IMR-90 (cell line): ENCODE measurements around the gene PRKCH. TPM values are rescaled to one million over a fixed set of nuclear protein-coding genes. Genes with fewer than 3 reads are reported as not detected.

ENCODE experiments used
- ATAC-seq: fragments of 200-7000 bp; cut with Tn5 transposase; 2 replicates; pipeline ENCODE4 v1.9.1; 2020; ENCODE audit warnings: low read depth, mild to moderate bottlenecking, moderate library complexity
- BruUV-seq: library from RNA; stranded (reverse); fragments of 400-500 nt; replicated peaks from 2 replicates; lab custom pipeline; 2021; lab: Mats Ljungman, UMichigan
- CTCF ChIA-PET: fragments of 300-600 bp; formaldehyde crosslinking; extraction: SDS; loops from one replicate; lab custom pipeline; 2021; ENCODE audit warnings: antibody characterized with exemption; lab: Yijun Ruan, JAX
- POLR2A ChIA-PET: fragments of 300-600 bp; sonication (Branson Sonifier 250); formaldehyde crosslinking; loops from one replicate; lab custom pipeline; 2022; ENCODE audit warnings: antibody characterized with exemption; ENCODE audit not compliant: unreplicated experiment; lab: Charles Lee
- DNase-seq: peaks from one replicate; pipeline ENCODE4 v3.0.0; 2013
- H2AFZ ChIP-seq: replicated peaks from 2 replicates; pipeline ENCODE3; 2013; ENCODE audit warnings: low read length, mild to moderate bottlenecking; ENCODE audit not compliant: poor library complexity
- H2AK5ac ChIP-seq: 2 replicates; pipeline ENCODE4 v1.6.1; 2013; ENCODE audit warnings: low read depth, low read length, inconsistent platforms
- H2AK9ac ChIP-seq: replicated peaks from 2 replicates; pipeline ENCODE3; 2013; ENCODE audit warnings: mild to moderate bottlenecking, low read depth, low read length, moderate library complexity; ENCODE audit not compliant: poor library complexity
- H2BK120ac ChIP-seq: 2 replicates; pipeline ENCODE4 v1.6.1; 2013; ENCODE audit warnings: low read depth, low read length, inconsistent platforms
- H2BK15ac ChIP-seq: 3 replicates; pipeline ENCODE4 v1.6.1; 2013; ENCODE audit warnings: low read depth, low read length, inconsistent platforms
- H2BK20ac ChIP-seq: 2 replicates; pipeline ENCODE4 v1.6.1; 2013; ENCODE audit warnings: low read depth, mild to moderate bottlenecking, inconsistent platforms, low read length, moderate library complexity
- H2BK5ac ChIP-seq: 2 replicates; pipeline ENCODE4 v1.6.1; 2013; ENCODE audit warnings: mild to moderate bottlenecking, low read depth, low read length, inconsistent platforms; ENCODE audit not compliant: poor library complexity, severe bottlenecking
- H3K14ac ChIP-seq: replicated peaks from 2 replicates; pipeline ENCODE4 v1.6.1; 2013; ENCODE audit warnings: low read depth, low read length, inconsistent platforms
- H3K18ac ChIP-seq: 2 replicates; pipeline ENCODE4 v1.6.1; 2013; ENCODE audit warnings: low read depth, low read length, control low read depth
- H3K23ac ChIP-seq: 2 replicates; pipeline ENCODE4 v1.6.1; 2013; ENCODE audit warnings: low read depth, low read length, inconsistent platforms
- H3K27ac ChIP-seq: 2 replicates; pipeline ENCODE4 v1.5.1; 2013; ENCODE audit warnings: mild to moderate bottlenecking, control low read depth, low read length; ENCODE audit not compliant: insufficient read depth
- H3K27me3 ChIP-seq: 2 replicates; pipeline ENCODE4 v1.6.1; 2013; ENCODE audit warnings: low read length; ENCODE audit not compliant: control insufficient read depth, insufficient read depth
- H3K36me3 ChIP-seq: 2 replicates; pipeline ENCODE4 v1.6.1; 2013; ENCODE audit warnings: low read length, mixed read lengths; ENCODE audit not compliant: control insufficient read depth, insufficient read depth
- H3K4ac ChIP-seq: 2 replicates; pipeline ENCODE4 v1.6.1; 2013; ENCODE audit warnings: low read depth, low read length, inconsistent platforms
- H3K4me1 ChIP-seq: 2 replicates; pipeline ENCODE4 v1.6.1; 2013; ENCODE audit warnings: low read length, mixed read lengths; ENCODE audit not compliant: control insufficient read depth, insufficient read depth
- H3K4me2 ChIP-seq: 2 replicates; pipeline ENCODE4 v1.6.1; 2013; ENCODE audit warnings: low read depth, mild to moderate bottlenecking, control low read depth, low read length, moderate library complexity
- H3K4me3 ChIP-seq: 2 replicates; pipeline ENCODE4 v1.5.1; 2013; ENCODE audit warnings: low read depth, mild to moderate bottlenecking, control low read depth, low read length, moderate library complexity; ENCODE audit not compliant: insufficient read depth
- H3K56ac ChIP-seq: 2 replicates; pipeline ENCODE4 v1.6.1; 2013; ENCODE audit warnings: low read length, inconsistent platforms; ENCODE audit not compliant: insufficient read depth; ENCODE audit errors: extremely low read depth
- H3K79me1 ChIP-seq, 2 experiments: 2 replicates each; pipeline ENCODE4 v1.6.1; 2013; ENCODE audit warnings: low read length in 2 of 2, inconsistent platforms in 1 of 2, low read depth in 1 of 2
- H3K9ac ChIP-seq: 2 replicates; pipeline ENCODE4 v1.6.1; 2013; ENCODE audit warnings: low read depth, low read length, control low read depth
- H3K9me1 ChIP-seq: 2 replicates; pipeline ENCODE4 v1.6.1; 2013; ENCODE audit warnings: low read length, inconsistent platforms; ENCODE audit not compliant: insufficient read depth
- H3K9me3 ChIP-seq: 2 replicates; pipeline ENCODE4 v1.6.1; 2013; ENCODE audit warnings: low read length; ENCODE audit not compliant: control insufficient read depth, insufficient read depth
- H4K20me1 ChIP-seq: 2 replicates; pipeline ENCODE4 v1.6.1; 2013; ENCODE audit warnings: low read length, inconsistent platforms; ENCODE audit not compliant: insufficient read depth
- H4K5ac ChIP-seq: 2 replicates; pipeline ENCODE4 v1.6.1; 2013; ENCODE audit warnings: mild to moderate bottlenecking, low read depth, low read length, control low read depth
- H4K8ac ChIP-seq, 2 experiments: 2 replicates each; pipeline ENCODE4 v1.6.1; 2013; ENCODE audit warnings: low read depth in 2 of 2, low read length in 2 of 2, control low read depth in 1 of 2, inconsistent platforms in 1 of 2
- H4K91ac ChIP-seq: 2 replicates; pipeline ENCODE4 v1.6.1; 2013; ENCODE audit warnings: low read depth, low read length, inconsistent platforms; ENCODE audit not compliant: insufficient read depth
- BHLHE40 ChIP-seq: fragments of 150-350 bp; IDR thresholded peaks from 2 replicates; pipeline ENCODE4 v1.6.1; 2016; ENCODE audit warnings: mild to moderate bottlenecking, low read depth, low read length
- CEBPB ChIP-seq: IDR thresholded peaks from 2 replicates; pipeline ENCODE4 v1.6.1; 2012; ENCODE audit warnings: low read depth, low read length, improper control_type of control experiment
- CHD1 ChIP-seq: IDR thresholded peaks from 2 replicates; pipeline ENCODE4 v1.6.1; 2012; ENCODE audit warnings: low read depth, low read length, improper control_type of control experiment
- ELK1 ChIP-seq: fragments of 150-350 bp; IDR thresholded peaks from 2 replicates; pipeline ENCODE4 v1.6.1; 2016; ENCODE audit warnings: low read depth, mild to moderate bottlenecking, low read length, moderate library complexity, borderline replicate concordance
- FOS ChIP-seq: fragments of 150-350 bp; IDR thresholded peaks from 2 replicates; pipeline ENCODE4 v1.6.1; 2016; ENCODE audit warnings: low read depth, low read length
- MAFK ChIP-seq: IDR thresholded peaks from 2 replicates; pipeline ENCODE4 v1.6.1; 2012; ENCODE audit warnings: low read depth, low read length, improper control_type of control experiment
- MAZ ChIP-seq: IDR thresholded peaks from 2 replicates; pipeline ENCODE4 v1.6.1; 2012; ENCODE audit warnings: low read depth, mild to moderate bottlenecking, low read length, improper control_type of control experiment, moderate library complexity, borderline replicate concordance
- MXI1 ChIP-seq: IDR thresholded peaks from 2 replicates; pipeline ENCODE4 v1.6.1; 2012; ENCODE audit warnings: low read depth, mild to moderate bottlenecking, low read length, moderate library complexity, borderline replicate concordance
- NFE2L2 ChIP-seq: fragments of 150-350 bp; IDR thresholded peaks from 2 replicates; pipeline ENCODE4 v1.6.1; 2016; ENCODE audit warnings: low read depth, mild to moderate bottlenecking, low read length
- POLR2A ChIP-seq: IDR thresholded peaks from 2 replicates; pipeline ENCODE4 v1.6.1; 2012; ENCODE audit warnings: mild to moderate bottlenecking, low read depth, low read length
- RAD21 ChIP-seq: IDR thresholded peaks from 2 replicates; pipeline ENCODE4 v1.6.1; 2012; ENCODE audit warnings: low read length, improper control_type of control experiment
- RCOR1 ChIP-seq: IDR thresholded peaks from 2 replicates; pipeline ENCODE4 v1.6.1; 2012; ENCODE audit warnings: mild to moderate bottlenecking, low read length, improper control_type of control experiment; ENCODE audit not compliant: insufficient replicate concordance
- RFX5 ChIP-seq: IDR thresholded peaks from 2 replicates; pipeline ENCODE4 v1.8.0; 2012; ENCODE audit warnings: low read depth, mild to moderate bottlenecking, low read length, moderate library complexity
- SMC3 ChIP-seq: fragments of 150-350 bp; IDR thresholded peaks from 2 replicates; pipeline ENCODE4 v1.6.1; 2016; ENCODE audit warnings: low read depth, mild to moderate bottlenecking, antibody characterized with exemption, low read length, moderate library complexity
- USF2 ChIP-seq: fragments of 150-350 bp; IDR thresholded peaks from 2 replicates; pipeline ENCODE4 v1.6.1; 2017; ENCODE audit warnings: mild to moderate bottlenecking, antibody characterized with exemption, low read length, low read depth
- WGBS, 2 experiments: methylation state at CpG; one replicate each; pipeline versions ENCODE4 v1.1.5 to v1.1.7; 2013; ENCODE audit warnings: missing lambda C conversion rate in 2 of 2; ENCODE audit not compliant: insufficient read length in 1 of 2; ENCODE audit errors: extremely low coverage in 2 of 2; 5-methylcytosine and 5-hydroxymethylcytosine counted together
- dilution Hi-C: fragments of 300-500 bp; cut with HindIII; formaldehyde crosslinking; loops from one replicate; pipeline ENCODE4 v1.14.3; 2018; ENCODE audit warnings: low sequenced_read_pairs; ENCODE audit not compliant: unreplicated experiment
- in situ Hi-C: fragments of 300-500 bp; cut with MboI; formaldehyde crosslinking; loops from 3 replicates; pipeline ENCODE4 v1.14.3; 2019; ENCODE audit warnings: low sequenced_read_pairs, inconsistent platforms, mixed read lengths
- intact Hi-C: fragments of 100-400 bp; cut with micrococcal nuclease; formaldehyde crosslinking; loops from 2 replicates; pipeline ENCODE4 v1.10.0; 2022
- polyA plus RNA-seq, 3 experiments: library from polyadenylated mRNA; depleted of rRNA; stranded (reverse); fragments of >200 nt; gene quantifications; 2 replicates each; pipeline ENCODE4 v1.2.3, GENCODE V29; 2012; ENCODE audit warnings: low replicate concordance in 1 of 3
- total RNA-seq: library from RNA; depleted of rRNA; stranded (reverse); fragments of >200 nt; gene quantifications from 2 replicates; pipeline ENCODE4 v1.2.3, GENCODE V29; 2012
- TF ChIP-seq, protein P1 (sequence below): conservative IDR thresholded peaks from 2 replicates; pipeline ENCODE4 v1.5.1; 2012; ENCODE audit warnings: mild to moderate bottlenecking, low read depth, low read length, improper control_type of control experiment

The PRKCH gene
- total and polyA plus RNA-seq, 2 of the 4 experiments (the other 2 are of a cell fraction) = 1.6 to 2.3 TPM

DNA sequence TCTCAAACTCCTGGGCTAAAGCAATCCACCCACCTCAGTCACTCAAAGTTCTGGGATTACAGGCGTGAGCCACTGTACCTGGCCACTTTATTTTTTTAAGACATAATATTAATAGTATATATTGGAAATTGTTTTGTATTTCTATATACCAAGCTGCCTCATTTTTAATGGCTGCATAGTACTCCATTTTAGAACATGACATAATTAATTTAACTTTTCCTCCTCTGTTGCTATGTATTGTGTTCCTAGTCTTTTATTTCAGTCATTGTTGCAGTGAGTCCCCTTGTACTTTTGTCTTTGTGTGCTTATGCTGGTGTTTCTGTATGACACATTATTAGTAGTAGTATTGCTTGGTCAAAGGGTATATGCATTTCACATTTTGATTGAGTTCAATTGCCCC, 138.7 kb downstream of the PRKCH start:
- Histone ChIP-seq H4K20me1 (no peaks in the 10 kb centered on the region), H3K14ac (no peak overlapping the region), H2BK20ac (no peak overlapping the region), H3K9me3 (no peaks in the 10 kb centered on the region), H2BK15ac (no peak overlapping the region), H4K8ac (no peak overlapping the region), H3K56ac (no peak overlapping the region), H2AK9ac (no peak overlapping the region), H4K91ac (no peak overlapping the region), H2BK120ac (no peak overlapping the region), H2AFZ (no peak overlapping the region), H3K4me2 (no peak overlapping the region), H3K4ac (no peak overlapping the region), H2BK5ac (no peak overlapping the region), H2AK5ac (no peak overlapping the region), H3K23ac (no peak overlapping the region), H3K4me3 (no peak overlapping the region), H3K18ac (no peak overlapping the region), H3K9me1 (peaks cover 6% of the 10 kb centered on the region; the same call in 1 of the 2 replicates), H3K27ac (no peak overlapping the region), H3K4me1 (peaks cover 13% of the 10 kb centered on the region), H3K9ac (no peak overlapping the region), H3K27me3 (no peaks in the 10 kb centered on the region), H4K5ac (no peak overlapping the region), H3K79me1 (peaks cover 0 to 13% of the 10 kb centered on the region in 2 experiments; a peak in 2 of 4 replicates), H3K36me3 (no peaks in the 10 kb centered on the region)
- TF ChIP-seq CEBPB = no peak
- no peak for TF ChIP-seq MAFK
- no peak for TF ChIP-seq CHD1
- TF ChIP-seq NFE2L2 = no peak
- TF ChIP-seq ELK1 = no peak
- no peak for TF ChIP-seq MAZ
- TF ChIP-seq USF2 = no peak
- TF ChIP-seq POLR2A = no peak
- TF ChIP-seq RFX5 = no peak
- no peak for TF ChIP-seq RCOR1
- TF ChIP-seq SMC3 = no peak
- TF ChIP-seq, protein P1, sequence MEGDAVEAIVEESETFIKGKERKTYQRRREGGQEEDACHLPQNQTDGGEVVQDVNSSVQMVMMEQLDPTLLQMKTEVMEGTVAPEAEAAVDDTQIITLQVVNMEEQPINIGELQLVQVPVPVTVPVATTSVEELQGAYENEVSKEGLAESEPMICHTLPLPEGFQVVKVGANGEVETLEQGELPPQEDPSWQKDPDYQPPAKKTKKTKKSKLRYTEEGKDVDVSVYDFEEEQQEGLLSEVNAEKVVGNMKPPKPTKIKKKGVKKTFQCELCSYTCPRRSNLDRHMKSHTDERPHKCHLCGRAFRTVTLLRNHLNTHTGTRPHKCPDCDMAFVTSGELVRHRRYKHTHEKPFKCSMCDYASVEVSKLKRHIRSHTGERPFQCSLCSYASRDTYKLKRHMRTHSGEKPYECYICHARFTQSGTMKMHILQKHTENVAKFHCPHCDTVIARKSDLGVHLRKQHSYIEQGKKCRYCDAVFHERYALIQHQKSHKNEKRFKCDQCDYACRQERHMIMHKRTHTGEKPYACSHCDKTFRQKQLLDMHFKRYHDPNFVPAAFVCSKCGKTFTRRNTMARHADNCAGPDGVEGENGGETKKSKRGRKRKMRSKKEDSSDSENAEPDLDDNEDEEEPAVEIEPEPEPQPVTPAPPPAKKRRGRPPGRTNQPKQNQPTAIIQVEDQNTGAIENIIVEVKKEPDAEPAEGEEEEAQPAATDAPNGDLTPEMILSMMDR = no peak
- no peak for TF ChIP-seq FOS
- TF ChIP-seq BHLHE40 = no peak
- TF ChIP-seq RAD21 = no peak
- no peak for TF ChIP-seq MXI1
- in situ Hi-C loops = loop anchor here (5.0 kb wide), 1 partner anchor 272 kb away; no protein-coding TSS in a partner anchor
- no CpG with 5 or more reads among the region's 1 CpG for WGBS, 2 experiments
- ATAC-seq = no peak
- CTCF ChIA-PET = interaction anchor here (2.9 kb wide), 1 partner anchor 377 kb away, joined by 16 read pairs; no protein-coding TSS in a partner anchor
- dilution Hi-C loops = loop anchor here (25.0 kb wide), 1 partner anchor 252 kb away; no protein-coding TSS in a partner anchor
- no peak for DNase-seq
- intact Hi-C loops = loop anchor here (2.0 kb wide), 1 partner anchor 667 kb away; no protein-coding TSS in a partner anchor
- no TSS peak for BruUV-seq
- POLR2A ChIA-PET = no interaction called here
